ENCODE data around the gene HTRA3.

The HTRA3 gene

GRCh38 chr4:8266508-8266907 is 3.0 kb upstream of the HTRA3 start:
- DNase-seq (ENCODE audit: low read depth): no peak

GRCh38 chr4:8267077-8267476 is 2.5 kb upstream of the HTRA3 start:
- no peak for DNase-seq (ENCODE audit: low read depth)

- no peak for DNase-seq (ENCODE audit: low read depth)
These were observed 1.3 kb upstream of the HTRA3 start for GRCh38 chr4:8268211-8268610.

- no peak for DNase-seq (ENCODE audit: low read depth)
These were observed 536 bp upstream of the HTRA3 start for GRCh38 chr4:8268901-8269534.

GRCh38 chr4:8270418-8270771 is 841 bp downstream of the HTRA3 start:
- no peak for DNase-seq (ENCODE audit: low read depth)

GRCh38 chr4:8270912-8271815 is 1.6 kb downstream of the HTRA3 start:
- DNase-seq (ENCODE audit: low read depth): no peak

GRCh38 chr4:8271821-8272220 is 2.3 kb downstream of the HTRA3 start:
- DNase-seq (ENCODE audit: low read depth): no peak

GRCh38 chr4:8272472-8273428 is 3.2 kb downstream of the HTRA3 start:
- DNase-seq (ENCODE audit: low read depth): no peak

- DNase-seq (ENCODE audit: low read depth): no peak
These were observed 3.9 kb downstream of the HTRA3 start for GRCh38 chr4:8273450-8273849.

- DNase-seq (ENCODE audit: low read depth): no peak
These were observed 4.6 kb downstream of the HTRA3 start for GRCh38 chr4:8274066-8274652.

- DNase-seq (ENCODE audit: low read depth): no peak
These were observed 5.4 kb downstream of the HTRA3 start for GRCh38 chr4:8274765-8275547.

GRCh38 chr4:8275548-8275910 is 6.0 kb downstream of the HTRA3 start:
- DNase-seq (ENCODE audit: low read depth): no peak

- DNase-seq (ENCODE audit: low read depth): no peak
These were observed 7.0 kb downstream of the HTRA3 start for GRCh38 chr4:8276358-8277240.

GRCh38 chr4:8277356-8278008 is 7.9 kb downstream of the HTRA3 start:
- no peak for DNase-seq (ENCODE audit: low read depth)

GRCh38 chr4:8278009-8278395 is 8.4 kb downstream of the HTRA3 start:
- DNase-seq (ENCODE audit: low read depth): no peak

GRCh38 chr4:8278421-8279287 is 9.1 kb downstream of the HTRA3 start:
- DNase-seq (ENCODE audit: low read depth): no peak

GRCh38 chr4:8279321-8280157 is 10.0 kb downstream of the HTRA3 start:
- DNase-seq (ENCODE audit: low read depth): no peak
